Mesendoderm (in vitro differentiated cells): ENCODE results near the gene COX7A2.

Experiments used
- DNase-seq: peaks from one replicate; pipeline ENCODE4 v3.0.0; 2013
- H2AK5ac ChIP-seq: 2 replicates; pipeline ENCODE4 v1.6.1; 2013; ENCODE audit warnings: low read length, inconsistent platforms
- H2BK120ac ChIP-seq: 2 replicates; pipeline ENCODE4 v1.6.1; 2013; ENCODE audit warnings: low read depth, mild to moderate bottlenecking, low read length, moderate library complexity, mixed read lengths
- H2BK15ac ChIP-seq: replicated peaks from 2 replicates; pipeline ENCODE4 v1.6.1; 2013; ENCODE audit warnings: low read depth, mild to moderate bottlenecking, moderate library complexity
- H2BK5ac ChIP-seq: 2 replicates; pipeline ENCODE4 v1.6.1; 2013; ENCODE audit warnings: low read length, inconsistent platforms
- H3K18ac ChIP-seq: 2 replicates; pipeline ENCODE4 v1.6.1; 2013; ENCODE audit warnings: mild to moderate bottlenecking, low read length, mixed read lengths
- H3K23ac ChIP-seq: one replicate; pipeline ENCODE4 v1.6.1; 2013; ENCODE audit warnings: low read length
- H3K27ac ChIP-seq: 2 replicates; pipeline ENCODE4 v1.5.1; 2013; ENCODE audit warnings: low read depth, mild to moderate bottlenecking, inconsistent platforms, low read length, moderate library complexity
- H3K27me3 ChIP-seq: 2 replicates; pipeline ENCODE4 v1.6.1; 2013; ENCODE audit warnings: low read length, control low read depth, mild to moderate bottlenecking, inconsistent platforms; ENCODE audit not compliant: insufficient read depth, poor library complexity
- H3K36me3 ChIP-seq: 2 replicates; pipeline ENCODE4 v1.6.1; 2013; ENCODE audit warnings: low read length, inconsistent platforms; ENCODE audit not compliant: control insufficient read depth, insufficient read depth
- H3K4ac ChIP-seq: one replicate; pipeline ENCODE4 v1.6.1; 2013; ENCODE audit warnings: low read depth, mild to moderate bottlenecking, low read length, moderate library complexity
- H3K4me1 ChIP-seq: 2 replicates; pipeline ENCODE4 v1.6.1; 2013; ENCODE audit warnings: low read depth, low read length, inconsistent platforms; ENCODE audit not compliant: control insufficient read depth
- H3K4me2 ChIP-seq: 2 replicates; pipeline ENCODE4 v1.6.1; 2013; ENCODE audit warnings: low read length
- H3K4me3 ChIP-seq: 2 replicates; pipeline ENCODE4 v1.5.1; 2013; ENCODE audit warnings: mild to moderate bottlenecking, low read length
- H3K56ac ChIP-seq: one replicate; pipeline ENCODE4 v1.6.1; 2013; ENCODE audit warnings: low read length
- H3K79me1 ChIP-seq: 2 replicates; pipeline ENCODE4 v1.6.1; 2013; ENCODE audit warnings: low read length, inconsistent platforms
- H3K79me2 ChIP-seq: 2 replicates; pipeline ENCODE4 v1.6.1; 2013; ENCODE audit warnings: mild to moderate bottlenecking, low read length; ENCODE audit not compliant: control insufficient read depth, insufficient read depth
- H3K9ac ChIP-seq: 2 replicates; pipeline ENCODE4 v1.6.1; 2013; ENCODE audit warnings: low read length, inconsistent platforms
- H4K5ac ChIP-seq: one replicate; pipeline ENCODE4 v1.6.1; 2013; ENCODE audit warnings: low read length
- H4K8ac ChIP-seq: one replicate; pipeline ENCODE4 v1.6.1; 2013; ENCODE audit warnings: low read depth, mild to moderate bottlenecking, control low read depth, low read length, moderate library complexity
- WGBS: extraction: QIAGEN DNeasy Blood & Tissue Kit; methylation state at CpG from one replicate; pipeline ENCODE4 v1.1.7; 2013; ENCODE audit warnings: low lambda C conversion rate, missing lambda C conversion rate; ENCODE audit not compliant: insufficient coverage; ENCODE audit errors: extremely low coverage; 5-methylcytosine and 5-hydroxymethylcytosine counted together

COX7A2 gene

DNA sequence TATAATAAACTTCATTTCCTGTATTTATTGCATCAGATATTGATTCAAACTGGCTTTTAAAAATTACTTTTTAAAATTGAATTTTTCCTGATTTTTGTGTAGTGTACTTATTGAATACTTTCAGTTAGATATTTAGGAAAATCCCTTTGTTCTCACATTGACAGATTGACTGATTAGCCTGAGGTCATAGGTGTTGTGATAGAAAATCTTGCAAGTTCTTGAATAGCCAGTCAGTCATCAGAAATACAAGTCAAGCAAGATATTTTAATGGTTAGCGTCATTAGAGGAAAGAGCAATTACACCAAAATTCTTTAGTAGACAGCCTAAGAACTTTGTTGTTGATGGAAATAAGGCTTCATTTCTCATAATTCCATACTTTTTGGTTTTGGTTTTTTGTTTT, 44.4 kb upstream of the COX7A2 start:
- Histone ChIP-seq H2BK120ac (no peak overlapping the region), H3K18ac (no peak overlapping the region), H3K79me2 (peaks cover 12% of the 10 kb centered on the region), H3K9ac (no peak overlapping the region), H3K27me3 (no peaks in the 10 kb centered on the region), H2BK5ac (no peak overlapping the region), H3K79me1 (no peaks in the 10 kb centered on the region), H3K4me3 (no peak overlapping the region), H2BK15ac (no peak overlapping the region), H3K23ac (no peak overlapping the region), H3K27ac (no peak overlapping the region), H3K36me3 (no peaks in the 10 kb centered on the region), H3K56ac (no peak overlapping the region), H3K4ac (no peak overlapping the region), H3K4me2 (no peak overlapping the region), H2AK5ac (no peak overlapping the region), H4K8ac (no peak overlapping the region), H4K5ac (no peak overlapping the region), H3K4me1 (no peaks in the 10 kb centered on the region)
- no peak for DNase-seq
- no CpG with 5 or more reads among the region's 1 CpG for WGBS

DNA sequence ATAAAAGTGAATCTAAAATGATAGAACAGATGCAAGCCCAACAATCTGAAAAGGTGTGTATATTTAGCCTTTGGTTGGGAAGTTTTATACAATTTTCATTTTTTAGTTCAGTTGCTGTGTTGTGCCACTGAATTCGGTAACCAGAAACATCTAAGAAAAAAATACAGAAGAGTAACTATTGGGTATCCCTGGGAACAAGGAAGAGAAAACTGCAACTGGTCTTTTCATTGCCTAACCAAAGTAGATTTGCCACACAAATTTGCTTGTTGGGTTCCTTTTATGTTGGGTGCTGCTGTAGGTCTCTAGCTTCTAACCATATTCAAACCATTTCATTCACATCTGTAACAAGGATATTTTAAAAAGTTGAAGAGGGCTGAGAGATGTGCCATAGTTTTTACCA, 43.8 kb upstream of the COX7A2 start:
- no peak overlapping the region for H2BK120ac ChIP-seq
- no peak overlapping the region for H3K9ac ChIP-seq
- no peaks in the 10 kb centered on the region for H3K4me1 ChIP-seq
- no peak for DNase-seq
- no peak overlapping the region for H3K4me2 ChIP-seq
- H3K4ac ChIP-seq, result no peak overlapping the region
- no peaks in the 10 kb centered on the region for H3K36me3 ChIP-seq
- H4K8ac ChIP-seq, result no peak overlapping the region
- no CpG with 5 or more reads among the region's 1 CpG for WGBS
- H2BK15ac ChIP-seq, result no peak overlapping the region
- H3K56ac ChIP-seq, result no peak overlapping the region
- no peak overlapping the region for H2AK5ac ChIP-seq
- no peaks in the 10 kb centered on the region for H3K79me1 ChIP-seq
- peaks cover 16% of the 10 kb centered on the region for H3K79me2 ChIP-seq
- H2BK5ac ChIP-seq, result no peak overlapping the region
- no peaks in the 10 kb centered on the region for H3K27me3 ChIP-seq
- no peak overlapping the region for H3K23ac ChIP-seq
- no peak overlapping the region for H4K5ac ChIP-seq
- H3K4me3 ChIP-seq, result no peak overlapping the region
- H3K27ac ChIP-seq, result no peak overlapping the region
- no peak overlapping the region for H3K18ac ChIP-seq

DNA sequence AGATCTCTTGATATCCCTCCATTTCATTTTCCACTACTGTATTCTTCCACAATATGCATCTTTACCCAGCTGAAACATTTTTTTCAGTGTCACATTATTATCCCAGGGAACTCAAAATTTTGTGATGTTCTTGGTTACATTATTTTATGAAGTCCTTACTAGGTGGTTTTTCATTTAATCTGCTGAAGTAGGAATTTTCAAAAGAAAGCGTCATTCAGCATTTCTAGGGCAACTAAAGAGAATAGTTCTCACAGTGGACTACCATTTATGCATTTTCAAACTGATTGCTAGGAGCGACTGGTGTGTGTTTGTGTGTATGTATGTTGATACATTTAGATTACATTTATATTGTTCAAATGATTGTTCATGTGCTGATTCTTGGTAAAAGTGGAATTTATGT, 43.4 kb upstream of the COX7A2 start:
- no CpG with 5 or more reads among the region's 2 CpGs for WGBS
- no peak overlapping the region for H2BK5ac ChIP-seq

DNA sequence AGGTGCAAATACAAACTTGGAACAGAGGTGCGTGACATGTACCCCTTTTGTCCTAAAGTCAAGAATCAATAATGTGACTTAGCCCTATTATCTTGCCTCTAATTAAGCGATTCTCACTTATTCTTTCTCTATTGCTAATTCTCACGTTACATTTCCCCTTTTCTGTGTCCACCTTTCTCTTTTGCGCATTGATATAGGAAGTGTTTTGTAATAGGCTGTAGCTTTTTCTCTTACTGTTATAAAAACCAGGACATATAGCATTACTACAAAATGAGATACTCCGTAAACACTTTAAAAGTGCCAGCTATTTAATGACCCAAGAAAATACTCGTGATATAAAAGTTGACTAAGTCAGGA, 41.7 kb upstream of the COX7A2 start:
- H2AK5ac ChIP-seq, result no peak overlapping the region
- no peaks in the 10 kb centered on the region for H3K4me1 ChIP-seq
- H2BK5ac ChIP-seq, result no peak overlapping the region
- no peaks in the 10 kb centered on the region for H3K27me3 ChIP-seq
- no peaks in the 10 kb centered on the region for H3K36me3 ChIP-seq
- peak overlapping the region; percentile 97 for H3K4me2 ChIP-seq
- no peak overlapping the region for H4K5ac ChIP-seq
- no peak overlapping the region for H4K8ac ChIP-seq
- no peak overlapping the region for H2BK120ac ChIP-seq
- H3K56ac ChIP-seq, result peak overlapping the region; percentile 77
- peaks cover 19% of the 10 kb centered on the region for H3K79me2 ChIP-seq
- no CpG with 5 or more reads among the region's 6 CpGs for WGBS
- H3K79me1 ChIP-seq, result no peaks in the 10 kb centered on the region
- H3K23ac ChIP-seq, result no peak overlapping the region
- H3K27ac ChIP-seq, result no peak overlapping the region
- peak overlapping the region; percentile 84 for H3K4me3 ChIP-seq
- H3K9ac ChIP-seq, result peak overlapping the region; percentile 78
- H3K4ac ChIP-seq, result no peak overlapping the region
- no peak overlapping the region for H3K18ac ChIP-seq
- no peak for DNase-seq
- H2BK15ac ChIP-seq, result no peak overlapping the region

More for the DNA sequence above, 43.4 kb upstream of the COX7A2 start:
- H4K8ac ChIP-seq, result no peak overlapping the region
- no peaks in the 10 kb centered on the region for H3K36me3 ChIP-seq
- no peaks in the 10 kb centered on the region for H3K27me3 ChIP-seq
- no peak overlapping the region for H3K18ac ChIP-seq
- no peak overlapping the region for H2BK120ac ChIP-seq
- H3K4ac ChIP-seq, result no peak overlapping the region
- H3K4me1 ChIP-seq, result no peaks in the 10 kb centered on the region
- peaks cover 19% of the 10 kb centered on the region for H3K79me2 ChIP-seq
- DNase-seq, result no peak
- no peaks in the 10 kb centered on the region for H3K79me1 ChIP-seq
- no peak overlapping the region for H3K4me3 ChIP-seq
- H2AK5ac ChIP-seq, result no peak overlapping the region
- H3K56ac ChIP-seq, result no peak overlapping the region
- H3K9ac ChIP-seq, result no peak overlapping the region
- H3K4me2 ChIP-seq, result no peak overlapping the region
- no peak overlapping the region for H3K23ac ChIP-seq
- no peak overlapping the region for H4K5ac ChIP-seq
- H3K27ac ChIP-seq, result no peak overlapping the region
- H2BK15ac ChIP-seq, result no peak overlapping the region

DNA sequence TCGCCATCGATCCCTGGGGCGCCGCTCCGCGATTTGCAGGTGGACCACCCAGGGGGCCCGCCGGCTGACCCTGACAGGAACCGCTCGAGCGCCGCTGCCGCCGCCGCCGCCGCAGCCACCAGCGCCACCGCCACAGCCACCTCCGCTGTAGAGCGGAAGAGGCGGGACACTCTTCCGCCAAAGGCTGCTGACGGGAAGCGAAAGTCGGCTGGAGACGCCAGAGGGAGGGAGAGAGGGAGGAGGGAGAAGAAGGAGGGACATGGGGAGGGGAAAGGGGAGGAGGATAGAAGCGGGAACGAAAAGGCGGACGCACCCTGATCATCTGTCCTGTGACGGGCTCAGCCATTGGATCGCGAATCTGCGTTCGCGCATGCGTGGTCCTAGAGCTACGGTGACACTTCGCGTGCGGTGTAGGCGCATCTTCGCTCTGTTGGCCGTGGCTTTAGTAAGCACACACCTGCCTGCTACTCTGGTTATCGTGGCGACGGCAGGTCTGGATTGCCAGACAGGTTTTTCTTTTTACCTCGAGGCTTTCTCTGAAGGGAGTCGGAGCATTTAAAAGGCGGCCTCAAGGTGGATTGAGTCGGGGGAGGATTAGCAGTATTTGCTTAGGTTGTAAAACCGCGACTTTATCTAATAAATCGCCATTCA, 41.2 kb upstream of the COX7A2 start, which contains the start of gene TMEM30A:
Gene TMEM30A, minus strand, starts transcription at position 161 of the 651 bp plus-strand sequence. Its CDS starts 154 bp downstream, at position 7.
- WGBS, result no CpG with 5 or more reads among the region's 55 CpGs

More for the DNA sequence above, 41.2 kb upstream of the COX7A2 start, which contains the start of gene TMEM30A:
- H2BK5ac ChIP-seq, result no peak within 1 kb of the TSS
- H3K23ac ChIP-seq, result peak within 1 kb of the TSS; percentile 80
- H3K36me3 ChIP-seq, result no peaks in the 10 kb centered on the region
- no peak within 1 kb of the TSS for H2AK5ac ChIP-seq
- peak; percentile 100 for DNase-seq
- H2BK120ac ChIP-seq, result no peak within 1 kb of the TSS
- peak within 1 kb of the TSS; percentile 99 for H3K56ac ChIP-seq
- H4K5ac ChIP-seq, result no peak within 1 kb of the TSS
- H3K79me2 ChIP-seq, result peaks cover 20% of the 10 kb centered on the region
- H3K4me1 ChIP-seq, result no peaks in the 10 kb centered on the region
- H3K18ac ChIP-seq, result no peak within 1 kb of the TSS
- no peaks in the 10 kb centered on the region for H3K79me1 ChIP-seq
- H3K4ac ChIP-seq, result no peak within 1 kb of the TSS
- H3K4me2 ChIP-seq, result peak within 1 kb of the TSS; percentile 97
- H3K27ac ChIP-seq, result peak within 1 kb of the TSS; percentile 53
- no peak within 1 kb of the TSS for H2BK15ac ChIP-seq
- H3K4me3 ChIP-seq, result peak within 1 kb of the TSS; percentile 98
- H3K9ac ChIP-seq, result peak within 1 kb of the TSS; percentile 92
- no peaks in the 10 kb centered on the region for H3K27me3 ChIP-seq
- no peak within 1 kb of the TSS for H4K8ac ChIP-seq
